ENCODE results near the gene TMUB1. TPM values are rescaled to one million over a fixed set of nuclear protein-coding genes. Genes with fewer than 3 reads are reported as not detected.

The TMUB1 gene
- total and polyA plus RNA-seq, 9 of the 15 experiments (the other 6 are each of a cell fraction or from before 2014, with no cell fraction given): 0.14 to 241 (median 74.1) TPM

- TF ChIP-seq NRF1 (conservative IDR thresholded peaks at IDR 0.05 in 1 of 2, IDR thresholded peaks at IDR 0.05 in 1 of 2): peak; percentile 84 to 86
- no peak for TF ChIP-seq ZNF146 (CRISPR knock-in tag; IDR thresholded peaks at IDR 0.05; ENCODE audit: unreplicated experiment)
- no peak for TF ChIP-seq ZNF324 (CRISPR knock-in tag; IDR thresholded peaks at IDR 0.05)
- TF ChIP-seq U2AF1 (optimal IDR thresholded peaks at IDR 0.05; ENCODE audit: low read depth, low read length): peak; percentile 84
- TF ChIP-seq PTBP1 (IDR thresholded peaks at IDR 0.05; ENCODE audit: low read depth, low read length): no peak
- TF ChIP-seq CHD2 (IDR thresholded peaks at IDR 0.05; ENCODE audit: low read depth, low read length): peak; percentile 54; the same call in 1 of the 2 replicates
- TF ChIP-seq CREB1 (IDR thresholded peaks at IDR 0.05): peak; percentile 50
- peak; percentile 65; the same call in 1 of the 2 replicates for TF ChIP-seq CREB1 (CRISPR knock-in tag; IDR thresholded peaks at IDR 0.05)
- TF ChIP-seq ZNF609 (CRISPR knock-in tag; IDR thresholded peaks at IDR 0.05; ENCODE audit: borderline replicate concordance): peak; percentile 47; the same call in 1 of the 2 replicates
- peak; percentile 22; the same call in 1 of the 2 replicates for TF ChIP-seq ZNF212 (CRISPR knock-in tag; IDR thresholded peaks at IDR 0.05)
- TF ChIP-seq HMGN3 (IDR thresholded peaks at IDR 0.05; ENCODE audit: borderline replicate concordance, extremely low read depth, insufficient read length, low read depth, low read length): peak; percentile 96
- no peak for TF ChIP-seq IFI16 (CRISPR knock-in tag; IDR thresholded peaks at IDR 0.05)
- no peak for TF ChIP-seq ZNF77 (CRISPR knock-in tag; IDR thresholded peaks at IDR 0.05)
- TF ChIP-seq CREM (IDR thresholded peaks at IDR 0.05; ENCODE audit: low read depth): peak; percentile 82
- TF ChIP-seq SMARCB1 (IDR thresholded peaks at IDR 0.05; ENCODE audit: insufficient read length, low read depth): no peak
- no peak for TF ChIP-seq RBM25 (IDR thresholded peaks at IDR 0.05; ENCODE audit: low read depth, low read length, severe bottlenecking)
- peak; percentile 76 for TF ChIP-seq ATF7 (IDR thresholded peaks at IDR 0.05)
- no peak for TF ChIP-seq NELFE (IDR thresholded peaks at IDR 0.05; ENCODE audit: insufficient read depth, insufficient read length)
- TF ChIP-seq RCOR1 (IDR thresholded peaks at IDR 0.05; ENCODE audit: borderline replicate concordance in 1 of 2, low read depth in 2 of 2, low read length in 2 of 2): peak in 1 of 2 experiments; percentile 25; a peak in 1 of 4 replicates
- TF ChIP-seq, protein P1, sequence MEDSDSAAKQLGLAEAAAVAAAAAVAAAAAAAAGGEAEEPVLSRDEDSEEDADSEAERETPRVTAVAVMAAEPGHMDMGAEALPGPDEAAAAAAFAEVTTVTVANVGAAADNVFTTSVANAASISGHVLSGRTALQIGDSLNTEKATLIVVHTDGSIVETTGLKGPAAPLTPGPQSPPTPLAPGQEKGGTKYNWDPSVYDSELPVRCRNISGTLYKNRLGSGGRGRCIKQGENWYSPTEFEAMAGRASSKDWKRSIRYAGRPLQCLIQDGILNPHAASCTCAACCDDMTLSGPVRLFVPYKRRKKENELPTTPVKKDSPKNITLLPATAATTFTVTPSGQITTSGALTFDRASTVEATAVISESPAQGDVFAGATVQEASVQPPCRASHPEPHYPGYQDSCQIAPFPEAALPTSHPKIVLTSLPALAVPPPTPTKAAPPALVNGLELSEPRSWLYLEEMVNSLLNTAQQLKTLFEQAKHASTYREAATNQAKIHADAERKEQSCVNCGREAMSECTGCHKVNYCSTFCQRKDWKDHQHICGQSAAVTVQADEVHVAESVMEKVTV (CRISPR knock-in tag; IDR thresholded peaks at IDR 0.05): peak; percentile 97
- TF ChIP-seq SMC3 (conservative IDR thresholded peaks at IDR 0.05; ENCODE audit: insufficient read depth, low read depth, low read length): 0 out of 2 replicates have a peak, but pooled peaks have one; percentile 2
- TF ChIP-seq, protein P2, sequence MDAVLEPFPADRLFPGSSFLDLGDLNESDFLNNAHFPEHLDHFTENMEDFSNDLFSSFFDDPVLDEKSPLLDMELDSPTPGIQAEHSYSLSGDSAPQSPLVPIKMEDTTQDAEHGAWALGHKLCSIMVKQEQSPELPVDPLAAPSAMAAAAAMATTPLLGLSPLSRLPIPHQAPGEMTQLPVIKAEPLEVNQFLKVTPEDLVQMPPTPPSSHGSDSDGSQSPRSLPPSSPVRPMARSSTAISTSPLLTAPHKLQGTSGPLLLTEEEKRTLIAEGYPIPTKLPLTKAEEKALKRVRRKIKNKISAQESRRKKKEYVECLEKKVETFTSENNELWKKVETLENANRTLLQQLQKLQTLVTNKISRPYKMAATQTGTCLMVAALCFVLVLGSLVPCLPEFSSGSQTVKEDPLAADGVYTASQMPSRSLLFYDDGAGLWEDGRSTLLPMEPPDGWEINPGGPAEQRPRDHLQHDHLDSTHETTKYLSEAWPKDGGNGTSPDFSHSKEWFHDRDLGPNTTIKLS (IDR thresholded peaks at IDR 0.05; ENCODE audit: borderline replicate concordance, low read depth): peak; percentile 98
Observed at GRCh38 chr7:151080522-151081169, 2.6 kb downstream of the TMUB1 start, which contains the start of gene FASTK (continued).

Data from K562 (cell line).